Brain pericyte (primary cell): ENCODE results near the gene CNOT4.
A peak's percentile ranks its signal among the peaks of the same experiment; 100 is the strongest.
"Not testable (repeated sequence)": the region's sequence is repeated elsewhere in the genome, so short reads cannot be mapped to it uniquely, and the experiment has no call there.

Experiments
- DNase-seq: peaks from one replicate; pipeline ENCODE4 v3.0.0-alpha.2; 2012; ENCODE audit warnings: low read depth, low spot score

CNOT4 gene

GRCh38 chr7:135326636-135327280 is 183.1 kb downstream of the CNOT4 start:
- DNase-seq: no peak

GRCh38 chr7:135322571-135323340 is 187.1 kb downstream of the CNOT4 start:
- no peak for DNase-seq

GRCh38 chr7:135321556-135321955 is 188.3 kb downstream of the CNOT4 start:
- DNase-seq: no peak

- DNase-seq: not testable (repeated sequence)
Observed at GRCh38 chr7:135320953-135321352, 188.9 kb downstream of the CNOT4 start.

- peak; percentile 65 for DNase-seq
Observed at GRCh38 chr7:135320268-135320667, 189.6 kb downstream of the CNOT4 start.

GRCh38 chr7:135317676-135318325 is 192.1 kb downstream of the CNOT4 start:
- no peak for DNase-seq

GRCh38 chr7:135316648-135317313 is 193.1 kb downstream of the CNOT4 start:
- no peak for DNase-seq

- DNase-seq: no peak
Observed at GRCh38 chr7:135313971-135314370, 195.9 kb downstream of the CNOT4 start.
